ENCODE results near the gene TNFRSF1A. TPM values are rescaled to one million over a fixed set of nuclear protein-coding genes. Genes with fewer than 3 reads are reported as not detected.
A peak's percentile ranks its signal among the peaks of the same experiment; 100 is the strongest.

The TNFRSF1A gene
- total RNA-seq, 1 experiment from 2014 or later = 95.1 TPM

GRCh38 chr12:6340745-6341416, 995 bp downstream of the TNFRSF1A start:
- no peaks in the 10 kb centered on the region for H3K9me3 ChIP-seq (ENCODE audit: low read length)
- no peak for DNase-seq
- 0 out of 2 replicates have a peak, but pooled peaks cover 9% of the 10 kb centered on the region for H4K20me1 ChIP-seq (ENCODE audit: low read length)
- POLR2A ChIA-PET (ENCODE audit: unreplicated experiment) = no interaction called here
- peak overlapping the region; percentile 90 for H3K4me3 ChIP-seq (ENCODE audit: low read length)
- peaks cover 60% of the 10 kb centered on the region for H3K4me1 ChIP-seq (ENCODE audit: insufficient read depth, low read length)
- TF ChIP-seq EZH2 (IDR thresholded peaks at IDR 0.05; ENCODE audit: low read length, unreplicated experiment) = no peak
- TF ChIP-seq, protein P1, sequence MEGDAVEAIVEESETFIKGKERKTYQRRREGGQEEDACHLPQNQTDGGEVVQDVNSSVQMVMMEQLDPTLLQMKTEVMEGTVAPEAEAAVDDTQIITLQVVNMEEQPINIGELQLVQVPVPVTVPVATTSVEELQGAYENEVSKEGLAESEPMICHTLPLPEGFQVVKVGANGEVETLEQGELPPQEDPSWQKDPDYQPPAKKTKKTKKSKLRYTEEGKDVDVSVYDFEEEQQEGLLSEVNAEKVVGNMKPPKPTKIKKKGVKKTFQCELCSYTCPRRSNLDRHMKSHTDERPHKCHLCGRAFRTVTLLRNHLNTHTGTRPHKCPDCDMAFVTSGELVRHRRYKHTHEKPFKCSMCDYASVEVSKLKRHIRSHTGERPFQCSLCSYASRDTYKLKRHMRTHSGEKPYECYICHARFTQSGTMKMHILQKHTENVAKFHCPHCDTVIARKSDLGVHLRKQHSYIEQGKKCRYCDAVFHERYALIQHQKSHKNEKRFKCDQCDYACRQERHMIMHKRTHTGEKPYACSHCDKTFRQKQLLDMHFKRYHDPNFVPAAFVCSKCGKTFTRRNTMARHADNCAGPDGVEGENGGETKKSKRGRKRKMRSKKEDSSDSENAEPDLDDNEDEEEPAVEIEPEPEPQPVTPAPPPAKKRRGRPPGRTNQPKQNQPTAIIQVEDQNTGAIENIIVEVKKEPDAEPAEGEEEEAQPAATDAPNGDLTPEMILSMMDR (conservative IDR thresholded peaks at IDR 0.05; ENCODE audit: low read depth, low read length) = no peak
- TF ChIP-seq EZH2phosphoT487 (IDR thresholded peaks at IDR 0.05; ENCODE audit: borderline replicate concordance, low read length) = no peak
- CTCF ChIA-PET = no interaction called here
- H3F3A ChIP-seq (ENCODE audit: low read length, unreplicated experiment) = no peaks in the 10 kb centered on the region
- no peak overlapping the region for H2AFZ ChIP-seq (ENCODE audit: low read length)
- no peak for ATAC-seq
- H3K36me3 ChIP-seq (ENCODE audit: low read depth, low read length) = no peaks in the 10 kb centered on the region
- H3K9me2 ChIP-seq (replicated peaks; ENCODE audit: low read length) = no peaks in the 10 kb centered on the region
- peak overlapping the region; percentile 92 for H3K9ac ChIP-seq (ENCODE audit: low read length)
- H3K4me2 ChIP-seq (ENCODE audit: low read length) = peak overlapping the region; percentile 85
- no peaks in the 10 kb centered on the region for H3K27me3 ChIP-seq (ENCODE audit: low read length)
- peak overlapping the region; percentile 83 for H3K27ac ChIP-seq (ENCODE audit: low read length)
- TSS peak; percentile 18 for BruUV-seq (replicated peaks)
- intact Hi-C loops (cut with micrococcal nuclease) = loop anchor here (2.0 kb wide), 1 partner anchor 44 kb away; the partner anchor contains the start of gene LTBR
- peaks cover 60% of the 10 kb centered on the region for H3K79me2 ChIP-seq (ENCODE audit: low read length)

- BruUV-seq (replicated peaks) = no TSS peak
Measured at GRCh38 chr12:6340032-6340638, 1.7 kb downstream of the TNFRSF1A start.

More at GRCh38 chr12:6340032-6340638, 1.7 kb downstream of the TNFRSF1A start:
- no peak for ATAC-seq
- no peaks in the 10 kb centered on the region for H3K9me2 ChIP-seq (replicated peaks; ENCODE audit: low read length)
- H3K27ac ChIP-seq (ENCODE audit: low read length) = peak overlapping the region; percentile 83
- DNase-seq = no peak
- H3K4me3 ChIP-seq (ENCODE audit: low read length) = peak overlapping the region; percentile 90
- CTCF ChIA-PET = interaction anchor here (1.5 kb wide), 1 partner anchor 23 kb away, joined by 3 read pairs; no protein-coding TSS in a partner anchor
- 0 out of 2 replicates have a peak, but pooled peaks cover 9% of the 10 kb centered on the region for H4K20me1 ChIP-seq (ENCODE audit: low read length)
- H3K4me1 ChIP-seq (ENCODE audit: insufficient read depth, low read length) = peaks cover 60% of the 10 kb centered on the region
- POLR2A ChIA-PET (ENCODE audit: unreplicated experiment) = interaction anchor here (0.6 kb wide), 1 partner anchor 32 kb away, joined by 3 read pairs; no protein-coding TSS in a partner anchor
- no peak overlapping the region for H2AFZ ChIP-seq (ENCODE audit: low read length)
- no peaks in the 10 kb centered on the region for H3K9me3 ChIP-seq (ENCODE audit: low read length)
- H3K36me3 ChIP-seq (ENCODE audit: low read depth, low read length) = no peaks in the 10 kb centered on the region
- H3F3A ChIP-seq (ENCODE audit: low read length, unreplicated experiment) = no peaks in the 10 kb centered on the region
- peaks cover 68% of the 10 kb centered on the region for H3K79me2 ChIP-seq (ENCODE audit: low read length)
- intact Hi-C loops (cut with micrococcal nuclease) = loop anchor here (2.0 kb wide), 1 partner anchor 45 kb away; the partner anchor contains the start of gene LTBR
- TF ChIP-seq EZH2 (IDR thresholded peaks at IDR 0.05; ENCODE audit: low read length, unreplicated experiment) (no peak), EZH2phosphoT487 (IDR thresholded peaks at IDR 0.05; ENCODE audit: borderline replicate concordance, low read length) (no peak)
- TF ChIP-seq, protein P1 (conservative IDR thresholded peaks at IDR 0.05; ENCODE audit: low read depth, low read length) = no peak
- peak overlapping the region; percentile 92 for H3K9ac ChIP-seq (ENCODE audit: low read length)
- H3K27me3 ChIP-seq (ENCODE audit: low read length) = no peaks in the 10 kb centered on the region
- peak overlapping the region; percentile 85 for H3K4me2 ChIP-seq (ENCODE audit: low read length)
